ENCODE measurements around the gene RBM15B.

Gene RBM15B

GRCh38 chr3:51397392-51397791, 6.3 kb downstream of the RBM15B start:
- DNase-seq (ENCODE audit: low read depth), result no peak
- TF ChIP-seq, protein P1, sequence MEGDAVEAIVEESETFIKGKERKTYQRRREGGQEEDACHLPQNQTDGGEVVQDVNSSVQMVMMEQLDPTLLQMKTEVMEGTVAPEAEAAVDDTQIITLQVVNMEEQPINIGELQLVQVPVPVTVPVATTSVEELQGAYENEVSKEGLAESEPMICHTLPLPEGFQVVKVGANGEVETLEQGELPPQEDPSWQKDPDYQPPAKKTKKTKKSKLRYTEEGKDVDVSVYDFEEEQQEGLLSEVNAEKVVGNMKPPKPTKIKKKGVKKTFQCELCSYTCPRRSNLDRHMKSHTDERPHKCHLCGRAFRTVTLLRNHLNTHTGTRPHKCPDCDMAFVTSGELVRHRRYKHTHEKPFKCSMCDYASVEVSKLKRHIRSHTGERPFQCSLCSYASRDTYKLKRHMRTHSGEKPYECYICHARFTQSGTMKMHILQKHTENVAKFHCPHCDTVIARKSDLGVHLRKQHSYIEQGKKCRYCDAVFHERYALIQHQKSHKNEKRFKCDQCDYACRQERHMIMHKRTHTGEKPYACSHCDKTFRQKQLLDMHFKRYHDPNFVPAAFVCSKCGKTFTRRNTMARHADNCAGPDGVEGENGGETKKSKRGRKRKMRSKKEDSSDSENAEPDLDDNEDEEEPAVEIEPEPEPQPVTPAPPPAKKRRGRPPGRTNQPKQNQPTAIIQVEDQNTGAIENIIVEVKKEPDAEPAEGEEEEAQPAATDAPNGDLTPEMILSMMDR (conservative IDR thresholded peaks at IDR 0.05; ENCODE audit: low read depth, low read length), result no peak

DNA sequence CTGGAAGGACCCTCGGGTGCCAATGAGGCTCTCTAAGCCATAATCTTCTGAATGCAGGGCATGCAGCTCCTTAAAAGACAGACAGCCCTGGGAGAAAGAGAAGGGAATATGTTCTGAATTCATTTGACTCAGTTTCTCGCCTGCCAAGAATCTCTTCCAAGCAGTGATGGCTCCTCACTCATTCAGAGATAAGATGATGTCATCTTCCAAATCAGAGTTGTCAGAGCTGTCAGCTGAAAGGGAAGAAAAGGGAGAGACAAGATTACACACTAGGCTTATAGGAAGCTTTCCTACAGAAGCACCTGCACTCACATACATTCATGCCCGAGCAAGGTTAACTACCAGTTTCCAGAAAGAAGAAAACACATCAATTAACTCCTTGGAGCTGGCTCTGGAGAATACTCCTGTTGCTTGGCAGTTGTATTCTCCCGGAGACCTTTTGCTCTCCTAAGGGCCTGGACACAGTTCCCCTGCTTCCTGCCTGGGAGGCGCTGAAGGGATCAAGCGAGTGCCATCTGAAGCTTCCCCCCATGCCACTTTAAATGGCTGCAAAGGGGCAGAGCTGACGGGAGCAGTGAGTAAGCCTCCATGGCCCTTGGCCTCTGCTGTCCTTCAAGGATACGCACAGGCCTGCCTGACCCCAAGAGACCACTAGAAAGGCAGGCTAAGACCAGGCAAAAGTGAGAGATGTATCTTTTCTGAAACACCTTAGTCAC, 7.7 kb downstream of the RBM15B start:
- DNase-seq (ENCODE audit: low read depth), result no peak
- TF ChIP-seq, protein P1 (conservative IDR thresholded peaks at IDR 0.05; ENCODE audit: low read depth, low read length), result no peak
- no peak overlapping the region for H3K4me3 ChIP-seq (ENCODE audit: low read depth, low read length)

More at GRCh38 chr3:51397392-51397791, 6.3 kb downstream of the RBM15B start:
- no peak overlapping the region for H3K4me3 ChIP-seq (ENCODE audit: low read depth, low read length)

GRCh38 chr3:51400166-51400565, 9.1 kb downstream of the RBM15B start:
- no peak for DNase-seq (ENCODE audit: low read depth)
- TF ChIP-seq, protein P1 (conservative IDR thresholded peaks at IDR 0.05; ENCODE audit: low read depth, low read length), result no peak
- H3K4me3 ChIP-seq (ENCODE audit: low read depth, low read length), result no peak overlapping the region

DNA sequence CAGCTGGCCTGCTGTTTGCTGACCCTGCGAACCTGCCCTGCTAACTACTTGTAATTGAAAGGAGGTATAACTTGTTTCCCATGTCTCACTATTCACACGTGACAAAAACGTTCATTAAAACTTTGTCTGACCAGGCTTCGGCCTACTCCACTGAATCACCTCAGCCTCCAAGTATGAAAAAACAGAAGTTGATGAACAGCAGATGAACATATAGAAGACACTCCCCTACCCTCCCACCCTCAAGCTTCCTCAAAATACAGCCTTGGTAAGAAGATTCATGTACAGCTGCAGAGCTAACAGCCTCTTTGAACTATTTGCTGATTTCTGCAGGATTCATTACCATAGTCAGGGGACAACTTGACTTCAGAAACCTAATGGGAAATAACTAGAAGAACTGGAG, 10.7 kb downstream of the RBM15B start:
- no peak for DNase-seq (ENCODE audit: low read depth)
- no peak overlapping the region for H3K4me3 ChIP-seq (ENCODE audit: low read depth, low read length)
- TF ChIP-seq, protein P1 (conservative IDR thresholded peaks at IDR 0.05; ENCODE audit: low read depth, low read length), result no peak

DNA sequence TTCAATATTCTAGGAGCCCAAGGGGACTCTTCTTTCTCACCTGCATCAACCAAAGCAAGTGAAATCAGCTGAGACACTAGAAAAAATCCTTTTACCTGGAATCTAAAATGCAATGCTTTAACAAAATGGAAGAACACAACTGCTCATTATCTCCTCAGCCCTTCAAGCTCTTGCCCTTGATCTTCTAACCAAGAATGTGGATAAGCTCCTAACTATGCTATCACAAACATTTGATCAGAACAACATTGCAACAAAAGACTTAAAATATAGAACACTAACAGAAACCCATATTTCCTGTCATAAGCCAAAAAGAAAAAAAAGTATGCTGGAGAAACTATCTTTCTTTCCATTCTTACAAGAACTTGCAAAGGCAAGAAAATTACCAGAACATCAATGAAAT, 12.6 kb downstream of the RBM15B start:
- no peak overlapping the region for H3K4me3 ChIP-seq (ENCODE audit: low read depth, low read length)
- TF ChIP-seq, protein P1 (conservative IDR thresholded peaks at IDR 0.05; ENCODE audit: low read depth, low read length), result no peak
- no peak for DNase-seq (ENCODE audit: low read depth)

DNA sequence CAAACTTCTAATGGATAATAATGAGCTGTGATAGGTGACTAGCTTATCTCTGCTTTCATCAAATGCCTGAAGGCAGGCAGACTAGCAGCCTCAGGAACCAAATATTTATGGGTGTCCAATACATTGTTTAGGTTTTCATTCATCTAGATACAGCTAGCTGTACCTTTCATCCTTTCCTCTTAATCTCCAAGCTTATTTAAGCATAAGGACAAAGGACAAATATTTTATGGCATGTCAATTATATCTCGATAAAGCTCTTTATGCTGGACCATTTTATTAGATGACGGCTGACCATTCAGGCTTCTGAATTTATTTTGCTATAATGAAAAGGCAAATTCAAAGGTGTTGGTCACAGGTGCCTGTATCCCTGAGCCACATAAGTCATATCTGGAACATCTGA, 16.9 kb downstream of the RBM15B start:
- no peak for DNase-seq (ENCODE audit: low read depth)
- no peak overlapping the region for H3K4me3 ChIP-seq (ENCODE audit: low read depth, low read length)
- TF ChIP-seq, protein P1 (conservative IDR thresholded peaks at IDR 0.05; ENCODE audit: low read depth, low read length), result no peak

DNA sequence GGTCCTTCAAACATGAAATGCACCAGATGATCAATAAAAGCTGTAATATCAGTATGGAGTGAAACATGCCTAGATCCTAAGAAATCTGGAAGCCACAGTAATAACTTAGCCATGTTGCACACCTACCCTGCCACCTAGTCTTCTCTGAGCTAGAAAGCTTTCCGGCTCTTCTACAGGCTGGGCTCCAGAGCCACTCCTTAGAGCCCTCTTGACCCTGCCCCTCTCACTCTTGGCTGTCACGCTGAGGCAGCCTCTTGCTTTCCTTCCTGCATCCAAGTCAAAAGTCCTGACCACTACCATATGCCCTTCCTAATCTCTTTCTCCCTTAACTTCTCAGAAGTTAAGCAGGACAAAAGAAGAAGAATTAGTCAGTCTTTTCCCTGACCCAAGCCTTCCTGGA, 17.7 kb downstream of the RBM15B start:
- no peak overlapping the region for H3K4me3 ChIP-seq (ENCODE audit: low read depth, low read length)
- TF ChIP-seq, protein P1 (conservative IDR thresholded peaks at IDR 0.05; ENCODE audit: low read depth, low read length), result no peak
- no peak for DNase-seq (ENCODE audit: low read depth)
